Thyroid gland (tissue), 4 donors: ENCODE measurements around the gene GRAMD1C.

ENCODE experiments used
- CTCF ChIP-seq, 6 experiments: fragments of 200-600 bp in 3 of 6; fragments of 450-650 bp in 3 of 6; sonication (generic) in 3 of 6; IDR thresholded peaks; one replicate each; pipeline ENCODE4 v1.5.1; 2016 to 2019; ENCODE audit warnings: antibody characterized with exemption in 6 of 6, mild to moderate bottlenecking in 2 of 6, inconsistent platforms in 1 of 6, moderate library complexity in 1 of 6
- POLR2A ChIP-seq, 2 donors: fragments of 450-650 bp; IDR thresholded peaks; one replicate each; pipeline ENCODE4 v1.6.1; 2017; ENCODE audit warnings: antibody characterized with exemption in 2 of 2, mild to moderate bottlenecking in 2 of 2, moderate library complexity in 1 of 2

GRCh38 chr3:113847664-113848461 is 9.3 kb downstream of the GRAMD1C start:
- TF ChIP-seq CTCF (IDR thresholded peaks at IDR 0.05) (no peak), POLR2A (IDR thresholded peaks at IDR 0.05) (no peak)
